Posterior vena cava (tissue), 2 donors: ENCODE data around the gene ZNF142. TPM values are rescaled to one million over a fixed set of nuclear protein-coding genes. Genes with fewer than 3 reads are reported as not detected.

Experiments used
- DNase-seq: peaks from one replicate; pipeline ENCODE4 v3.0.0-alpha.2; 2020; ENCODE audit warnings: low spot score
- intact Hi-C, 2 donors: fragments of 100-400 bp; cut with DNase I; formaldehyde crosslinking; loops; one replicate each; pipeline versions ENCODE4 v1.14.1 to v1.14.2; 2022 to 2023
- total RNA-seq, 2 donors: library from RNA; stranded (reverse); fragmentation: NEBNext Ultra II Directional; extraction: Animal tissue kit (Norgen Biotek cat#: 25700); gene quantifications; one replicate each; pipeline ENCODE4 v1.2.1, GENCODE V29; 2021
- donor health status: DM: yes; HTN: yes; CAD: no.
- donor health status: DM: yes; HTN: yes; CAD: no.

ZNF142 gene
- total RNA-seq, 2 donors from 2014 or later: 19.4 to 23.7 TPM

- no peak for DNase-seq
- intact Hi-C loops: no loop called here
Observed at GRCh38 chr2:218607436-218608115, 51.8 kb downstream of the ZNF142 start, which contains the start of gene PLCD4. PLCD4 (plus strand) TSS chr2:218607899; CDS start chr2:218615740, 7,841 bp downstream.

GRCh38 chr2:218605432-218605831 lies 54.0 kb downstream of the ZNF142 start:
- intact Hi-C loops: no loop called here
- no peak for DNase-seq

Other genes with a start within 250 kb of the ZNF142 start
- not detected for gene VIL1, start 240.5 kb downstream of the ZNF142 start, total RNA-seq
- 10 to 100 TPM; 11.7 to 13.9 TPM for gene USP37, start 91.3 kb downstream of the ZNF142 start, total RNA-seq
- gene CNOT9, start 90.8 kb downstream of the ZNF142 start, total RNA-seq: 10 to 100 TPM; 29.3 to 31.5 TPM
- gene PLCD4, start 51.7 kb downstream of the ZNF142 start, total RNA-seq: 1 to 10 TPM; 1.0 to 1.9 TPM
- 10 to 100 TPM; 24.6 to 32.3 TPM for gene BCS1L, start 60 bp upstream of the ZNF142 start, total RNA-seq
- 10 to 100 TPM; 21.2 to 24.3 TPM for gene RNF25, start 12.4 kb upstream of the ZNF142 start, total RNA-seq
- gene STK36, start 12.5 kb upstream of the ZNF142 start, total RNA-seq: 10 to 100 TPM; 16.1 to 22.3 TPM
- gene TTLL4, start 51.2 kb upstream of the ZNF142 start, total RNA-seq: 10 to 100 TPM; 14.6 to 17.5 TPM
- 10 to 100 TPM in 1 of 2 donors, 1 to 10 TPM in 1; 9.0 to 18.7 TPM for gene CYP27A1, start 122.5 kb upstream of the ZNF142 start, total RNA-seq
- under 1 TPM in 1 of 2 donors, not detected in 1; 0.23 TPM for gene PRKAG3, start 172.2 kb upstream of the ZNF142 start, total RNA-seq
- gene WNT6, start 200.2 kb upstream of the ZNF142 start, total RNA-seq: under 1 TPM; 0.23 to 0.24 TPM
- not detected for gene WNT10A, start 221.2 kb upstream of the ZNF142 start, total RNA-seq